HEK293T (cell line): ENCODE measurements around the gene PRKAG2.

Experiments
- CTCF ChIA-PET: fragments of 350-600 bp; formaldehyde crosslinking; extraction: SDS; loops from one replicate; lab custom pipeline; 2021; ENCODE audit warnings: antibody characterized with exemption, inconsistent platforms; lab: Yijun Ruan, JAX
- POLR2A ChIA-PET: fragments of 350-600 bp; formaldehyde crosslinking; extraction: SDS; loops from one replicate; lab custom pipeline; 2020; ENCODE audit warnings: antibody characterized with exemption, inconsistent platforms; lab: Yijun Ruan, JAX
- DNase-seq: peaks from one replicate; pipeline ENCODE4 v3.0.0; 2012; ENCODE audit warnings: mixed read lengths; ENCODE audit errors: extremely low spot score
- ARNT ChIP-seq: fragments of 450-650 bp; IDR thresholded peaks from 2 replicates; pipeline ENCODE4 v1.6.1; 2017; ENCODE audit warnings: mild to moderate bottlenecking
- BHLHE40 ChIP-seq: fragments of 450-650 bp; IDR thresholded peaks from 2 replicates; pipeline ENCODE4 v1.6.1; 2016; ENCODE audit warnings: mild to moderate bottlenecking, moderate library complexity, borderline replicate concordance
- CTBP1 ChIP-seq: fragments of 450-650 bp; IDR thresholded peaks from 2 replicates; pipeline ENCODE4 v1.6.1; 2016; ENCODE audit warnings: borderline replicate concordance
- ELF4 ChIP-seq: fragments of 450-650 bp; IDR thresholded peaks from 2 replicates; pipeline ENCODE4 v1.6.1; 2017; ENCODE audit warnings: antibody characterized with exemption
- FOXA1 ChIP-seq: fragments of 450-650 bp; IDR thresholded peaks from 2 replicates; pipeline ENCODE4 v1.6.1; 2016; ENCODE audit warnings: mild to moderate bottlenecking
- FOXK2 ChIP-seq: fragments of 450-650 bp; IDR thresholded peaks from 2 replicates; pipeline ENCODE4 v1.6.1; 2016; ENCODE audit warnings: mild to moderate bottlenecking
- FOXM1 ChIP-seq: fragments of 450-650 bp; IDR thresholded peaks from 2 replicates; pipeline ENCODE4 v1.6.1; 2017; ENCODE audit warnings: mild to moderate bottlenecking, borderline replicate concordance
- HDGF ChIP-seq: fragments of 450-650 bp; IDR thresholded peaks from 2 replicates; pipeline ENCODE4 v1.6.1; 2017; ENCODE audit warnings: antibody characterized with exemption, borderline replicate concordance
- L3MBTL2 ChIP-seq: fragments of 450-650 bp; conservative IDR thresholded peaks from 2 replicates; pipeline ENCODE4 v1.6.1; 2016; ENCODE audit warnings: mild to moderate bottlenecking
- LEF1 ChIP-seq: fragments of 450-650 bp; IDR thresholded peaks from 2 replicates; pipeline ENCODE4 v1.6.1; 2017; ENCODE audit warnings: mild to moderate bottlenecking, borderline replicate concordance
- NFRKB ChIP-seq: fragments of 450-650 bp; IDR thresholded peaks from 2 replicates; pipeline ENCODE4 v1.6.1; 2016; ENCODE audit warnings: mild to moderate bottlenecking, moderate library complexity
- PKNOX1 ChIP-seq: fragments of 450-650 bp; IDR thresholded peaks from 2 replicates; pipeline ENCODE4 v1.6.1; 2016
- SP1 ChIP-seq: fragments of 450-650 bp; IDR thresholded peaks from 2 replicates; pipeline ENCODE4 v1.6.1; 2017
- SUZ12 ChIP-seq: fragments of 450-650 bp; IDR thresholded peaks from 2 replicates; pipeline ENCODE4 v1.6.1; 2016; ENCODE audit warnings: mild to moderate bottlenecking
- TARDBP ChIP-seq: fragments of 450-650 bp; IDR thresholded peaks from 2 replicates; pipeline ENCODE4 v1.6.1; 2016
- ZNF384 ChIP-seq: fragments of 450-650 bp; IDR thresholded peaks from 2 replicates; pipeline ENCODE4 v1.6.1; 2016

Gene PRKAG2

GRCh38 chr7:151873402-151873965, 3.4 kb downstream of the PRKAG2 start:
- POLR2A ChIA-PET, result no interaction called here
- DNase-seq, result no peak
- TF ChIP-seq CTBP1 (no peak), BHLHE40 (no peak)
- CTCF ChIA-PET, result no interaction called here

- ChIA-PET POLR2A (no interaction called here), CTCF (interaction anchor here (0.6 kb wide), 1 partner anchor 909 kb away, joined by 3 read pairs; no protein-coding TSS in a partner anchor)
- TF ChIP-seq LEF1 (no peak), SUZ12 (no peak), ZNF384 (no peak), SP1 (no peak), PKNOX1 (no peak), BHLHE40 (no peak), HDGF (no peak), CTBP1 (no peak), ARNT (no peak), FOXM1 (no peak), FOXA1 (no peak), FOXK2 (no peak), ELF4 (no peak), NFRKB (no peak), TARDBP (no peak), L3MBTL2 (no peak)
- no peak for DNase-seq
These were observed 4.1 kb downstream of the PRKAG2 start for GRCh38 chr7:151872531-151873401.

GRCh38 chr7:151871904-151872303, 5.0 kb downstream of the PRKAG2 start:
- CTCF ChIA-PET, result no interaction called here

GRCh38 chr7:151871189-151871735, 5.7 kb downstream of the PRKAG2 start:
- DNase-seq, result no peak
- ChIA-PET CTCF (interaction anchor here (0.8 kb wide), 1 partner anchor 88 kb away, joined by 4 read pairs; no protein-coding TSS in a partner anchor), POLR2A (interaction anchor here (1.7 kb wide), 1 partner anchor 87 kb away, joined by 5 read pairs; no protein-coding TSS in a partner anchor)
- TF ChIP-seq HDGF (no peak), FOXK2 (no peak), FOXA1 (no peak)

More at GRCh38 chr7:151871904-151872303, 5.0 kb downstream of the PRKAG2 start:
- POLR2A ChIA-PET, result no interaction called here
- TF ChIP-seq PKNOX1, result no peak
- no peak for TF ChIP-seq ELF4
- TF ChIP-seq NFRKB, result no peak
- TF ChIP-seq TARDBP, result no peak
- TF ChIP-seq LEF1, result no peak
- no peak for TF ChIP-seq FOXM1
- DNase-seq, result no peak

GRCh38 chr7:151869968-151870918, 6.7 kb downstream of the PRKAG2 start:
- ChIA-PET POLR2A (interaction anchor here (1.0 to 1.7 kb wide), 2 partner anchors 13 to 86 kb away, joined by 3 to 5 read pairs; no protein-coding TSS in a partner anchor), CTCF (interaction anchor here (0.8 to 1.2 kb wide), 2 partner anchors 9 to 87 kb away, joined by 3 to 4 read pairs; no protein-coding TSS in a partner anchor)
- no peak for TF ChIP-seq SUZ12
- TF ChIP-seq ARNT, result no peak
- TF ChIP-seq CTBP1, result no peak
- TF ChIP-seq FOXM1, result no peak
- TF ChIP-seq HDGF, result no peak
- no peak for TF ChIP-seq FOXK2
- TF ChIP-seq FOXA1, result no peak
- no peak for TF ChIP-seq ELF4
- no peak for TF ChIP-seq NFRKB
- no peak for TF ChIP-seq SP1
- TF ChIP-seq L3MBTL2, result no peak
- TF ChIP-seq ZNF384, result no peak
- no peak for TF ChIP-seq BHLHE40
- TF ChIP-seq TARDBP, result no peak
- no peak for TF ChIP-seq PKNOX1
- TF ChIP-seq LEF1, result no peak
- DNase-seq, result no peak
